Brain microvascular endothelial cell (primary cell): ENCODE measurements around the gene KIDINS220.
A peak's percentile ranks its signal among the peaks of the same experiment; 100 is the strongest.

Experiments used
- DNase-seq: peaks from one replicate; pipeline ENCODE4 v3.0.0-alpha.2; 2020
- H3K27ac ChIP-seq: fragments of 250-450 bp; sonication (Bioruptor Pico); 2 replicates; pipeline ENCODE4 v1.5.1; 2020; ENCODE audit warnings: mild to moderate bottlenecking, moderate library complexity
- H3K27me3 ChIP-seq: fragments of 250-450 bp; sonication (Bioruptor Pico); replicated peaks from 2 replicates; pipeline ENCODE4 v1.5.1; 2020; ENCODE audit warnings: mild to moderate bottlenecking
- H3K36me3 ChIP-seq: fragments of 250-450 bp; sonication (Bioruptor Pico); replicated peaks from 2 replicates; pipeline ENCODE4 v1.5.1; 2020; ENCODE audit warnings: mild to moderate bottlenecking
- H3K4me3 ChIP-seq: 2 replicates; pipeline ENCODE4 v1.5.1; 2011; ENCODE audit warnings: low read depth, mild to moderate bottlenecking, control low read depth, low read length, moderate library complexity
- in situ Hi-C: cut with HindIII; loops from 2 replicates; pipeline ENCODE4 v1.10.0; 2017; ENCODE audit warnings: low sequenced_read_pairs, low pct_ligation_motif_present
- TF ChIP-seq, protein P1 (sequence below): IDR thresholded peaks from 2 replicates; pipeline ENCODE4 v1.5.1; 2011; ENCODE audit warnings: low read depth, mild to moderate bottlenecking, moderate library complexity, low read length, control low read depth, inconsistent platforms; ENCODE audit errors: missing control alignments

KIDINS220 gene

DNA sequence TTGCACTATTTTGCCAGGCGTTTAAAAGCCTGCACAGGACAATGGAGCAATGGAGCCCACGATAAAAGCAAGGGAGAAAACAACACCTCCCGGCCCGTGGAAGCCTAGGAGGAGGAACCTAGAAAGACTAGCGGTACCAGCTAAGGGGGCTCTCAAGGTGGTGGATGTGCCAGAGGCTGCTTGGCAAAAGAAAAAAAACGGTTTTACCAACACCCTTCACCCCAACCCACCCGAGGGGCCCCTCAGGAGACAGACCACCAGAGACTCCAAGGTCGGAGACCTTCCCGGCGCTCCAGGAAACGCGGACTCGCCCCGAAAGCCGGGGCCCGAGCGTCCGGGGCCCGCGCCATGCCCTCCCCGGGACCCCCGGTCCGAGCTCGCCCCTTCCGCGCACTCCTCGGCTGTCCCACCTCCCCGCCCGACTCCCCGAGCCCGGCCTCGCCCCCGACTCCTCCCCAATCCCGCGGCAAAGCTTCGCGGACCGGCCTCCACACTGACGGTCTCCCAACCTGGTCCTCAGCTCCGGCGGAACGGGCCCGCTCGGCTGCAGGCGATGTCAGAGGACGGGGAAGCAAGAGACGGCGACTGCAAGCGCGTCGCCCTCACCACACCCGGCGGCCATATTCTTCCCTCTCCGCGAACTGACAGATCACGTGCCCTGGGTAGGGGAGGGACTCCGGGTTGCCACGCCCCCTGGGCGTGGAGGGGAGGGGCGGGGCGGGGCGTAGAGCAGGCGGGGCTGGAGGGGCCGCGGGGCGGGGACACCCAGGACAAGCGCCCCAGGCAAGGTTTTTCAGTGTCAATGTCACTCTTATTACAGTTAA, at the start of gene KIDINS220:
TSS of gene KIDINS220 (minus strand) at position 643 of the 824 bp plus-strand sequence. CDS start 10,520 bp downstream, outside the sequence.
- in situ Hi-C loops, result no loop called here
- TF ChIP-seq, protein P1, sequence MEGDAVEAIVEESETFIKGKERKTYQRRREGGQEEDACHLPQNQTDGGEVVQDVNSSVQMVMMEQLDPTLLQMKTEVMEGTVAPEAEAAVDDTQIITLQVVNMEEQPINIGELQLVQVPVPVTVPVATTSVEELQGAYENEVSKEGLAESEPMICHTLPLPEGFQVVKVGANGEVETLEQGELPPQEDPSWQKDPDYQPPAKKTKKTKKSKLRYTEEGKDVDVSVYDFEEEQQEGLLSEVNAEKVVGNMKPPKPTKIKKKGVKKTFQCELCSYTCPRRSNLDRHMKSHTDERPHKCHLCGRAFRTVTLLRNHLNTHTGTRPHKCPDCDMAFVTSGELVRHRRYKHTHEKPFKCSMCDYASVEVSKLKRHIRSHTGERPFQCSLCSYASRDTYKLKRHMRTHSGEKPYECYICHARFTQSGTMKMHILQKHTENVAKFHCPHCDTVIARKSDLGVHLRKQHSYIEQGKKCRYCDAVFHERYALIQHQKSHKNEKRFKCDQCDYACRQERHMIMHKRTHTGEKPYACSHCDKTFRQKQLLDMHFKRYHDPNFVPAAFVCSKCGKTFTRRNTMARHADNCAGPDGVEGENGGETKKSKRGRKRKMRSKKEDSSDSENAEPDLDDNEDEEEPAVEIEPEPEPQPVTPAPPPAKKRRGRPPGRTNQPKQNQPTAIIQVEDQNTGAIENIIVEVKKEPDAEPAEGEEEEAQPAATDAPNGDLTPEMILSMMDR, result no peak
- peak within 1 kb of the TSS; percentile 92 for H3K4me3 ChIP-seq
- H3K27me3 ChIP-seq, result no peaks in the 10 kb centered on the region
- H3K27ac ChIP-seq, result peak within 1 kb of the TSS; percentile 52
- H3K36me3 ChIP-seq, result no peaks in the 10 kb centered on the region
- peak; percentile 70 for DNase-seq

DNA sequence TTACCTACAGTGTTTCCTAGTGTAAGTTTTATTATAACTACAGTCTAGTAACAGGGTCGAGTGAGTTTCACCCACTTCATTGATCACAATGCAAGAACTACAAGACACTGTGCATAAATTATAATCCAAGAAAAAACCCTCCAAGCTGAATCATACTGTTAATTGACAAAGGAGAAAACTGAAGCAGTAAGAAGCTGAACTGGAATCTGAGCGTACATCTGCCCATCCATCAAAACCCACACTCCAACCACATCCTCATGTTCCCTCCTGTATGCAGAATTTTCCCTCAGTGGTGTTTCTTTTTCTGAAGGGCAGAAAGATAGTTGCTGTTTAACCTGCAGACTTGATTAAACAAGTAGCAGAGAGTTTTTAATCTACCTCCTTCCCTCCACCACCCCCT, 49.5 kb upstream of the KIDINS220 start:
- TF ChIP-seq, protein P1, result no peak
- Histone ChIP-seq H3K36me3 (no peaks in the 10 kb centered on the region), H3K4me3 (no peak overlapping the region), H3K27me3 (no peaks in the 10 kb centered on the region), H3K27ac (no peak overlapping the region)
- in situ Hi-C loops, result loop anchor here (25.0 kb wide), 1 partner anchor 225 kb away; no protein-coding TSS in a partner anchor
- no peak for DNase-seq

DNA sequence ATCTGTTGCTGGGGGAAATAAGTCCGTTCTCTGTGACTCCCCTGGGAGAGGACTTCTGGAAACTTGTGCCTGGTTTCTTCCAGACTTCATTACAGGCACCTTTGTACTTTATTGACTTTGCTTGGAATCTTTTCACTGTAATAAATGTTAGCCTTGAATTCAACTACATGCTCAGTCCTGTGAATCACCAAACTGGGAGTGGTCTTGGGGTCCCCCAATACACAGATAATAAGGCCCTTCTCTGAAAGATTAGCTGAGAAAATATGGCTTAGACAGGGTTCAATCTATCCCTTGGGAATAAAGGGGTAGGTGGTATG, 48.7 kb upstream of the KIDINS220 start:
- Histone ChIP-seq H3K27ac (no peak overlapping the region), H3K36me3 (no peaks in the 10 kb centered on the region)
- DNase-seq, result no peak

DNA sequence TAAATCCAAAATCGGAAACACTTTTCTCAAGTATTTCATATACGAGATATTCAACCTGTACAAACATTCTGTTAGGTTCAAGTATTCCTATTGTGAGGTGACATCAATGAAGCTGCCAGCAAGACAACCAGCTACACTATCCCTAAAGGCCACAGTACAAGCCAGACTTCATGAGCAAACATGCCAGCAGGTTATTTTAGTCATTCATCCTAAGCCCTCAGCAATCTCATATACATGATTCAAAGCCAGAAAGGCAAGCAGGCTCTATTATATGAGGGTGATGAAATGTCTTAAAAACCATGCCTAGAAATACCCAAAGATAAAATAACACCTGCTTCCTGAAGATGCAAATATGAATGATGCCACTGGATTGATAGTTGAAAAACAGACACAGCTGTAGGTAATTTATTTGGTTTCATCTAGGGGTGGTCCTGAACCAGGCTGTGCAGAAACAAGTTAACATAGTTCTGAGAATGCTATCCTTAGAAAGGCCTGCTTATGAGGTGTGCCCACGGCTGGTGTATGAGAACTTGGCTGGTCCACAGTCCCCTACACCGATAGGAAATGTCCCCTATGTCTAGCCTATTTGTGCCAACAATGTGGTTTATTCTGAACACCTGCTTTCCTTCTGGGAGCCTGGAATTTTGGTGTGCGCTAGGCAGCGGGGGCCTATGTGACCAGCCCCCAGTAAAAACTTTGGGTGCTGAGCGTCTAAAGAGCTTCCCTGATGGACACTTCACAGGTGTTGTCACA, 48.2 kb upstream of the KIDINS220 start:
- TF ChIP-seq, protein P1, result no peak
- H3K27me3 ChIP-seq, result no peaks in the 10 kb centered on the region
- DNase-seq, result no peak
- no peak overlapping the region for H3K27ac ChIP-seq
- no peak overlapping the region for H3K4me3 ChIP-seq
- in situ Hi-C loops, result loop anchor here (25.0 kb wide), 1 partner anchor 227 kb away; no protein-coding TSS in a partner anchor
- no peaks in the 10 kb centered on the region for H3K36me3 ChIP-seq

More for the DNA sequence above, 48.7 kb upstream of the KIDINS220 start:
- TF ChIP-seq, protein P1, result no peak
- in situ Hi-C loops, result loop anchor here (25.0 kb wide), 1 partner anchor 226 kb away; no protein-coding TSS in a partner anchor
- no peak overlapping the region for H3K4me3 ChIP-seq
- no peaks in the 10 kb centered on the region for H3K27me3 ChIP-seq

DNA sequence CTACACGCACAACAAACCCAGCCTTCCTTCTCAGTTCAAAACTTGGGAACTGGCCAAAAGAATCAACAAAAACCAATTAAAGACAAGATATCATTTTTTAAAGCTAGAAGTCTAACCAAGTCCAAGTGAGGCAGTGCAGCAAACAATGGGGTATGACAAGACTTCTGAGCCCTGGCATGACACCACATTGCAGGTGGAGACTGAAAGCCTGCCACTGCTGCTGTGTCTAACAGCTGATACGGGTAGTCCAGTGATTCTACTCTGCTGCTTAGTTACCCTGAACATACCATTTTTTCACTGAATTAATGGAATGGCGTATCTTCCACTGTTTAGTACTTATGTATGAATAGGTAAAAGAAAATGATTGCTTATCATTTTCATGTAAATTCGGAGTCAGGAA, 47.4 kb upstream of the KIDINS220 start:
- Histone ChIP-seq H3K27ac (no peak overlapping the region), H3K27me3 (no peaks in the 10 kb centered on the region), H3K36me3 (no peaks in the 10 kb centered on the region), H3K4me3 (no peak overlapping the region)
- DNase-seq, result no peak
- TF ChIP-seq, protein P1, result no peak
- in situ Hi-C loops, result loop anchor here (25.0 kb wide), 1 partner anchor 227 kb away; no protein-coding TSS in a partner anchor
